HEK293 (cell line): ENCODE data around the gene BAIAP2L2.
A peak's percentile ranks its signal among the peaks of the same experiment; 100 is the strongest.

Experiments used
- BCL11B ChIP-seq: fragments of 450-650 bp; formaldehyde crosslinking; IDR thresholded peaks from 2 replicates; pipeline ENCODE4 v1.5.1; 2016; ENCODE audit warnings: low read depth, missing biosample characterization, missing genetic modification characterization
- GLI2 ChIP-seq: fragments of 450-650 bp; formaldehyde crosslinking; IDR thresholded peaks from 2 replicates; pipeline ENCODE4; 2017; ENCODE audit warnings: missing biosample characterization, missing genetic modification characterization, low read depth, borderline replicate concordance
- IKZF3 ChIP-seq: fragments of 450-650 bp; IDR thresholded peaks from 2 replicates; pipeline ENCODE4 v1.5.0; 2018; ENCODE audit warnings: missing biosample characterization, mild to moderate bottlenecking, missing genetic modification characterization, moderate library complexity
- PRDM2 ChIP-seq: fragments of 450-650 bp; formaldehyde crosslinking; IDR thresholded peaks from 2 replicates; pipeline ENCODE4 v1.5.1; 2016; ENCODE audit warnings: missing biosample characterization, missing genetic modification characterization, borderline replicate concordance
- PRDM6 ChIP-seq: fragments of 450-650 bp; formaldehyde crosslinking; IDR thresholded peaks from 2 replicates; pipeline ENCODE4 v1.5.1; 2017; ENCODE audit warnings: missing biosample characterization, missing genetic modification characterization
- ZNF148 ChIP-seq: fragments of 450-650 bp; formaldehyde crosslinking; IDR thresholded peaks from 2 replicates; pipeline ENCODE4 v1.5.0; 2017; ENCODE audit warnings: missing biosample characterization, missing genetic modification characterization, borderline replicate concordance
- ZNF175 ChIP-seq: fragments of 450-650 bp; formaldehyde crosslinking; IDR thresholded peaks from 2 replicates; pipeline ENCODE4 v1.5.1; 2016; ENCODE audit warnings: missing biosample characterization, missing genetic modification characterization
- ZNF248 ChIP-seq: fragments of 450-650 bp; formaldehyde crosslinking; IDR thresholded peaks from 2 replicates; pipeline ENCODE4 v1.5.1; 2017; ENCODE audit warnings: missing biosample characterization, missing genetic modification characterization
- ZNF280C ChIP-seq: fragments of 450-650 bp; formaldehyde crosslinking; IDR thresholded peaks from 2 replicates; pipeline ENCODE4 v1.5.1; 2016; ENCODE audit warnings: missing biosample characterization, missing genetic modification characterization
- ZNF416 ChIP-seq: fragments of 450-650 bp; formaldehyde crosslinking; IDR thresholded peaks from 2 replicates; pipeline ENCODE4 v1.5.1; 2016; ENCODE audit warnings: missing biosample characterization, missing genetic modification characterization
- ZNF426 ChIP-seq: fragments of 450-650 bp; formaldehyde crosslinking; IDR thresholded peaks from 2 replicates; pipeline ENCODE4 v1.5.1; 2017; ENCODE audit warnings: missing biosample characterization, missing genetic modification characterization, mild to moderate bottlenecking, inconsistent platforms, moderate library complexity
- ZNF529 ChIP-seq: fragments of 450-650 bp; formaldehyde crosslinking; IDR thresholded peaks from 2 replicates; pipeline ENCODE4 v1.5.1; 2017; ENCODE audit warnings: missing genetic modification characterization, missing biosample characterization; ENCODE audit not compliant: insufficient replicate concordance
- ZNF560 ChIP-seq: fragments of 450-650 bp; formaldehyde crosslinking; IDR thresholded peaks from 2 replicates; pipeline ENCODE4 v1.5.1; 2017; ENCODE audit warnings: missing biosample characterization, missing genetic modification characterization, borderline replicate concordance
- ZNF585B ChIP-seq: fragments of 450-650 bp; formaldehyde crosslinking; IDR thresholded peaks from 2 replicates; pipeline ENCODE4 v1.5.1; 2016; ENCODE audit warnings: missing biosample characterization, missing genetic modification characterization
- ZNF623 ChIP-seq: fragments of 450-650 bp; formaldehyde crosslinking; IDR thresholded peaks from 2 replicates; pipeline ENCODE4 v1.5.1; 2016; ENCODE audit warnings: missing biosample characterization, missing genetic modification characterization
- ZNF626 ChIP-seq: fragments of 450-650 bp; sonication (Bioruptor Pico); formaldehyde crosslinking; IDR thresholded peaks from 2 replicates; pipeline ENCODE4 v1.5.1; 2018; ENCODE audit warnings: missing biosample characterization, missing genetic modification characterization, inconsistent platforms
- ZNF645 ChIP-seq: fragments of 450-650 bp; formaldehyde crosslinking; IDR thresholded peaks from 2 replicates; pipeline ENCODE4; 2016; ENCODE audit warnings: missing biosample characterization, missing genetic modification characterization
- ZNF768 ChIP-seq: fragments of 450-650 bp; formaldehyde crosslinking; IDR thresholded peaks from 2 replicates; pipeline ENCODE4 v1.5.1; 2018; ENCODE audit warnings: missing biosample characterization, mild to moderate bottlenecking, missing genetic modification characterization
- ZNF837 ChIP-seq: fragments of 450-650 bp; formaldehyde crosslinking; IDR thresholded peaks from 2 replicates; pipeline ENCODE4 v1.5.1; 2016; ENCODE audit warnings: missing biosample characterization, missing genetic modification characterization
- ZSCAN4 ChIP-seq: fragments of 450-650 bp; formaldehyde crosslinking; IDR thresholded peaks from 2 replicates; pipeline ENCODE4 v1.5.1; 2017; ENCODE audit warnings: missing biosample characterization, missing genetic modification characterization
- TF ChIP-seq, protein P1 (sequence below): fragments of 450-650 bp; formaldehyde crosslinking; IDR thresholded peaks from 2 replicates; pipeline ENCODE4 v1.5.1; 2017; ENCODE audit warnings: missing biosample characterization, missing genetic modification characterization

BAIAP2L2 gene

DNA sequence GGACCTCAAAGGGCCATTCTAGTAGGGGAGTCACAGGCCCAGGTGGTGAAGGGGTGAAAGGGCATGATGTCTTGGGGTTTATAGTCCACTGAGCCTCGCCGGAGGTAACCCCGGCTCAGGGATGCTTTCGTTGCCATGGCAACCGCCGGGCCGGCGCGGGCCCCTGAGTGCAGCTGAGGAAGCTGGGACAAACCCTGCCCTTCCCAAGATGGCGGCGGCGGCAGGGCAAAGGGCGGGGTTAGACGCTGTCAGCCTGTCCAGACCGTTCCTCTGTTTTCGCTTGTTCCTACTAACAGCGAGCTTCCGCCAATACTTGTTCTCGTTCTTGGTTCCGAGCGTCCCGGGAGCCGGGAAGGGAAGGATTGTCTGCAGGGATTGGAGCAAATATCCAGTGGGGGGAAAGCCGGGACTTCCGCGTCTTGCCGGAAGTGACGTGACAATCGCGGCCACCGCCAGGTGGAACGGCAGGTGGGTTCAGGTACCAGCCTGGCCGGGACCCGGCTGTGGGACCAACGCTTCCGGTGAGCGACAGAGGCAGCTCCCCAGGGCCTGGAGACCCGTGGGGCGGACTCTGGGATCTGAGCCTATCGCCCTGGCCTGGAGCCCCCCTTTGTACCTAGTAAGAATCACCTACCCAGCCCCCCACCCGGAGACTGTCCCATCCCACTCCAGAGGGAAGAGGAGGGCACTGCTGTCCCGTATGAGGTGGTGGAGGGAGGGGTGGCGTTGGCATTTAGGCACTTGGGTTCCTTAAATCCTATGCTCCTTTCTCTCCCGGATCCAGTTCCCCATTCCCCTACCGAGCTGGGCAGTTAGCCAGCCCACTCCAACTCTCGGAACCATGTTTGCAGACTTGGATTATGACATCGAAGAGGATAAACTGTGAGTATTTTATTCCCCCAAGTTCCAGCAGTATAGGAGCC is 53.3 kb downstream of the BAIAP2L2 start, which contains the start of gene PICK1 (continued):
- TF ChIP-seq ZNF148 (tag by site-specific recombination) (no peak), ZNF837 (tag by site-specific recombination) (no peak), ZNF248 (tag by site-specific recombination) (no peak), ZNF560 (tag by site-specific recombination) (no peak), IKZF3 (tag by site-specific recombination) (peak; percentile 60; the same call in 1 of the 2 replicates), ZNF626 (tag by site-specific recombination) (no peak), ZNF585B (tag by site-specific recombination) (no peak), ZNF623 (tag by site-specific recombination) (no peak), ZNF175 (tag by site-specific recombination) (no peak), ZNF426 (tag by site-specific recombination) (no peak), PRDM6 (tag by site-specific recombination) (no peak), ZNF645 (tag by site-specific recombination) (no peak), ZSCAN4 (tag by site-specific recombination) (no peak), ZNF280C (tag by site-specific recombination) (no peak), ZNF768 (tag by site-specific recombination) (no peak), ZNF416 (no peak), GLI2 (tag by site-specific recombination) (no peak), ZNF529 (tag by site-specific recombination) (no peak), BCL11B (tag by site-specific recombination) (no peak), PRDM2 (tag by site-specific recombination) (no peak)
- TF ChIP-seq, protein P1, sequence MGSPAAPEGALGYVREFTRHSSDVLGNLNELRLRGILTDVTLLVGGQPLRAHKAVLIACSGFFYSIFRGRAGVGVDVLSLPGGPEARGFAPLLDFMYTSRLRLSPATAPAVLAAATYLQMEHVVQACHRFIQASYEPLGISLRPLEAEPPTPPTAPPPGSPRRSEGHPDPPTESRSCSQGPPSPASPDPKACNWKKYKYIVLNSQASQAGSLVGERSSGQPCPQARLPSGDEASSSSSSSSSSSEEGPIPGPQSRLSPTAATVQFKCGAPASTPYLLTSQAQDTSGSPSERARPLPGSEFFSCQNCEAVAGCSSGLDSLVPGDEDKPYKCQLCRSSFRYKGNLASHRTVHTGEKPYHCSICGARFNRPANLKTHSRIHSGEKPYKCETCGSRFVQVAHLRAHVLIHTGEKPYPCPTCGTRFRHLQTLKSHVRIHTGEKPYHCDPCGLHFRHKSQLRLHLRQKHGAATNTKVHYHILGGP (tag by site-specific recombination): no peak
